Ascending aorta (tissue), 2 donors: Measurements from ENCODE around the gene TLN1. TPM values are rescaled to one million over a fixed set of nuclear protein-coding genes. Genes with fewer than 3 reads are reported as not detected.

Experiments used
- DNase-seq, 2 donors: peaks; one replicate each; pipeline ENCODE4 v3.0.0-alpha.2; 2019; ENCODE audit warnings: low spot score in 2 of 2
- H3K27ac ChIP-seq, 2 donors: fragments of 200-600 bp; sonication (generic); one replicate each; pipeline ENCODE4 v1.5.1; 2016 to 2017; ENCODE audit warnings: mild to moderate bottlenecking in 1 of 2
- H3K27me3 ChIP-seq: fragments of 200-600 bp; sonication (generic); one replicate; pipeline ENCODE4 v1.5.1; 2017
- H3K36me3 ChIP-seq, 2 donors: fragments of 200-600 bp; sonication (generic); one replicate each; pipeline ENCODE4 v1.5.1; 2016
- H3K4me1 ChIP-seq, 2 donors: fragments of 200-600 bp; sonication (generic); one replicate each; pipeline ENCODE4 v1.5.1; 2016 to 2017; ENCODE audit warnings: mild to moderate bottlenecking in 1 of 2
- H3K4me3 ChIP-seq, 2 donors: fragments of 200-600 bp; sonication (generic); one replicate each; pipeline ENCODE4 v1.5.1; 2016 to 2017; ENCODE audit warnings: mild to moderate bottlenecking in 1 of 2
- H3K9me3 ChIP-seq, 2 donors: fragments of 200-600 bp; sonication (generic); one replicate each; pipeline ENCODE4 v1.5.1; 2016
- intact Hi-C: fragments of 100-400 bp; cut with DNase I; formaldehyde crosslinking; loops from one replicate; pipeline ENCODE4 v1.15.1; 2023
- total RNA-seq: library from RNA; depleted of rRNA; stranded (reverse); fragments of >200 nt; gene quantifications from one replicate; pipeline ENCODE4 v1.1.0, GENCODE V29; 2016
- TF ChIP-seq, protein P1 (sequence below), 3 experiments: fragments of 200-600 bp in 2 of 3; fragments of 450-650 bp in 1 of 3; sonication (generic) in 2 of 3; IDR thresholded peaks; one replicate each; pipeline ENCODE4 v1.5.1; 2016 to 2019; ENCODE audit warnings: antibody characterized with exemption in 3 of 3, mild to moderate bottlenecking in 1 of 3, moderate library complexity in 1 of 3

Gene TLN1
- total RNA-seq, 1 donor from 2014 or later: 735 TPM

DNA sequence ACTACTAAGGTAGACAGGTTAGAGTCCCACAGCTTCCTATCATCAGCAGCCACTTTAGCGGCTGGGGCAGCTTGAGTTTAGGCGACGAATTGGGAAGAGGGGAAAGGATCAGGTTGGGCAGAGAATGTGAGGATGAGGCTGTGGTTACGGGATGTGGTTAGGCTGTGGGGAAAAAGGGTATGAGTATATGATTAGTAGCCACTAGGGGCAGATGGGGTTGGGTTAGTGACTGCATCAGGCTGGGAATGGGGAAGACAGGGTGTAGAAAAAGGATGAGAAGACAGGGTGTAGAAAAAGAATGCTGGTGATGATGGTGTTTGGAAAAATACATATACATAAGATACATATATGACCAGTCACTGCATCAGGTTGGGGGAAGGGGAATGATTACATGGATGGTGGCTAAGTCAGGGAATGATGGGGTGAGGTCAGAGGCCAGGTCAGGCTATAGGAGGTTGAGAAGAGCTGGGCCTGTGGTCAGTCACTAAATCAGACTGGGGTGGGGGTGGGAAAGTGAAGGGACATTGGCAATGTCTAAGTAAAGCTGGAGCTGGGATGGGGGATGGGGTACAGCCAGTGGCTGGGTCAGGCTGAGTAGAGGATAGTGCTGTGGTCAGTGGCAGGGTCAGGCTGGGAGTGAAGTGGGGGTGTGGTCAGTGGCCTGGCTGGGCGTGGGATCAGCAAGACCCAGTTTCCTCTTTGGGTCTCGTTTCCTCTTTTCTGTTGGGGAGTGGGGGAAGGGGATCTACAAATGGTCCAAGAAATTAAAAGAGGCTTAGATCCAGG is 2.1 kb downstream of the TLN1 start:
- DNase-seq: peak in 1 of 2 donors; percentile 85
- no peaks in the 10 kb centered on the region for H3K9me3 ChIP-seq
- H3K4me1 ChIP-seq: peaks cover 20 to 36% of the 10 kb centered on the region in 2 donors
- H3K27me3 ChIP-seq: no peaks in the 10 kb centered on the region
- H3K4me3 ChIP-seq: peak overlapping the region; percentile 74 to 81
- peaks cover 14 to 18% of the 10 kb centered on the region in 2 donors for H3K36me3 ChIP-seq
- peak overlapping the region; percentile 98 to 99 for H3K27ac ChIP-seq
- intact Hi-C loops: loop anchor here (5.0 to 10.0 kb wide), 3 partner anchors 128 to 615 kb away; partner anchors contain the start of gene ATOSB
- TF ChIP-seq, protein P1, sequence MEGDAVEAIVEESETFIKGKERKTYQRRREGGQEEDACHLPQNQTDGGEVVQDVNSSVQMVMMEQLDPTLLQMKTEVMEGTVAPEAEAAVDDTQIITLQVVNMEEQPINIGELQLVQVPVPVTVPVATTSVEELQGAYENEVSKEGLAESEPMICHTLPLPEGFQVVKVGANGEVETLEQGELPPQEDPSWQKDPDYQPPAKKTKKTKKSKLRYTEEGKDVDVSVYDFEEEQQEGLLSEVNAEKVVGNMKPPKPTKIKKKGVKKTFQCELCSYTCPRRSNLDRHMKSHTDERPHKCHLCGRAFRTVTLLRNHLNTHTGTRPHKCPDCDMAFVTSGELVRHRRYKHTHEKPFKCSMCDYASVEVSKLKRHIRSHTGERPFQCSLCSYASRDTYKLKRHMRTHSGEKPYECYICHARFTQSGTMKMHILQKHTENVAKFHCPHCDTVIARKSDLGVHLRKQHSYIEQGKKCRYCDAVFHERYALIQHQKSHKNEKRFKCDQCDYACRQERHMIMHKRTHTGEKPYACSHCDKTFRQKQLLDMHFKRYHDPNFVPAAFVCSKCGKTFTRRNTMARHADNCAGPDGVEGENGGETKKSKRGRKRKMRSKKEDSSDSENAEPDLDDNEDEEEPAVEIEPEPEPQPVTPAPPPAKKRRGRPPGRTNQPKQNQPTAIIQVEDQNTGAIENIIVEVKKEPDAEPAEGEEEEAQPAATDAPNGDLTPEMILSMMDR (IDR thresholded peaks at IDR 0.05): peak; percentile 45 to 62 (median 46)

DNA sequence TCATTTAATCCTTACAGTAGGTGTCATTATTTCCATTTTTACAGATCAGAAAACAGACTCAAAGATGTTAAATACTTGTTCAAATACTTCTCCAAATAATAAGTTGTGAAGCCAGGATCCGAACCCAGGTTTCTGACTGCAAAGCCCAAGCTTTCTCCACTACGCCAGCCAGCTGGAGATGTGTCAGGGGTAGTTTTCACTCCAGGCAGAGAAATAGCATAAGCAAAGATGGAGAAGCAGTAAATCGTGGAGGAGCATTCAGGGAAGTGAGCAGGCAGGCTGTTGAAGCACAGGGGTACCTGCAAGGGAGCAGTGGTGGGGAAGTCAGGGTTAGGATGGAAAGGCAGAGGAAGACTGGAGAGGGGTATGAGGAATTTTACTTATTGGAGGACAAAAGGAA is 2.9 kb downstream of the TLN1 start:
- Histone ChIP-seq H3K27me3 (no peaks in the 10 kb centered on the region), H3K4me3 (peak overlapping the region; percentile 74 to 81), H3K36me3 (peaks cover 16 to 24% of the 10 kb centered on the region in 2 donors), H3K27ac (peak overlapping the region; percentile 98 to 99), H3K4me1 (peaks cover 20 to 30% of the 10 kb centered on the region in 2 donors), H3K9me3 (no peaks in the 10 kb centered on the region)
- DNase-seq: no peak
- TF ChIP-seq, protein P1 (IDR thresholded peaks at IDR 0.05): no peak
- intact Hi-C loops: loop anchor here (5.0 to 10.0 kb wide), 2 partner anchors 127 to 244 kb away; no protein-coding TSS in a partner anchor

DNA sequence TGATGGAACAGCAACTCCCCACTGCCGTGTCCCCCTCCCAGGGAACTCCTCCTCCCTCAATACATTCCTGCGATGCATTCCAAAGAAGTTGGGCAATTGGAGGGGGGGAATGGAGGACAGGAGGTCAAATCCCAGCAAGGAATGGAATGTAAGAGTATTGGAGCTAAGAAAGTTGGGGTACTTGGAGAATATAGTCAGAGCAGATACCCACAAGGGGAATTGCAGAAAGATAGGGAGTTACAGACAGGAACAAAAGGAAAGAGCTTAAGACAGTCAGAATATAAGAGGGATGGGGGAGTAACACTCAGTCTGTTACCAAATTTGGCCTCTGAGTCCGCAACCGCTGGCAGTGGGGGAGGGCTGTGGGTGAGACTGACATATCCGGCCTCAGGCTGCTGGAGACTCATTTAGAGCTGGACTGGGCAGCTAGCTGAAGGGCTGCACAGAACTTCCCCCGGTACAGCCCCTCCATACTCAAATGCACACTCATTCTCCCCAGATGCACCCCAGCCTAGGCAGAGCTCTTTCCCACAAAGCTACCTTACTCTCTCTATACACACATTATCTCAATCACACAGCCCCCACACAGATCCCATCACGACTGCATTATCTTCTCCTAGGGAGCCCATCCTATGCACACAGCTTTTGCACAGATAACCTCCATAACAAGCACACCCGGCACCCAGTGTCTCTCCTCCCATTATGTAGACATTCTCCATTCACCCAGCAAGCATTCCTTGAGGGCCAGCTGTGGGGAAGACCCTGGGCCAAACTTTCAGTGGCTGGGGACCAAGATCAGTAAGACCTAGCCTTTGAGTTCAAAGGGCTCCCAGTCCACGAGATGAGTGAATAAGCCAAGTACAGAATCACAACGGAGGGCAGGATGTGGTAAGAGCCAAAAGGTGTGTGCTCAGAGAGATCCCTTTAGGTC is 3.7 kb downstream of the TLN1 start:
- Histone ChIP-seq H3K4me1 (peaks cover 12 to 24% of the 10 kb centered on the region in 2 donors), H3K27me3 (no peaks in the 10 kb centered on the region), H3K4me3 (peak overlapping the region; percentile 74 to 81), H3K27ac (peak overlapping the region; percentile 98 to 99), H3K9me3 (no peaks in the 10 kb centered on the region), H3K36me3 (peaks cover 23 to 32% of the 10 kb centered on the region in 2 donors)
- TF ChIP-seq, protein P1 (IDR thresholded peaks at IDR 0.05): no peak
- intact Hi-C loops: loop anchor here (1.0 to 10.0 kb wide), 3 partner anchors 69 to 244 kb away; no protein-coding TSS in a partner anchor
- peak; percentile 78 to 95 for DNase-seq

DNA sequence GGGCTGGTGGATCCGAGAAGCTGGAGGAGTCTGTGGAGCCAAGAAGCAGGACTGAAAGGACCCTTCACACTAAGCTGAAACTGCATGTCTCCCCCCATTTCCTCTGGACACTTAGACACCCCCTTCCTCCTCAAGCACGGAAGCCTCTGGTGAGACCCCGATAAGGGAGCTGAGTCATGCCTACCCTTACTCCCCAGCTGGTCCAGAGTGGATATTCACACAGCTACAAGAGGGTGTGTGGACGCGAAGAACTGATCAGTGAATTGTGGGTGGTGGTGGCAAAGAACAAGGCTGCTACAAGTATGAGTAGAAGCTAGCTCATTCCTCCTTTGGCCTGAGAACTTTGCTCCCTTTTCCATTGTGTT is 4.3 kb downstream of the TLN1 start:
- H3K4me3 ChIP-seq: peak overlapping the region; percentile 74 to 81

DNA sequence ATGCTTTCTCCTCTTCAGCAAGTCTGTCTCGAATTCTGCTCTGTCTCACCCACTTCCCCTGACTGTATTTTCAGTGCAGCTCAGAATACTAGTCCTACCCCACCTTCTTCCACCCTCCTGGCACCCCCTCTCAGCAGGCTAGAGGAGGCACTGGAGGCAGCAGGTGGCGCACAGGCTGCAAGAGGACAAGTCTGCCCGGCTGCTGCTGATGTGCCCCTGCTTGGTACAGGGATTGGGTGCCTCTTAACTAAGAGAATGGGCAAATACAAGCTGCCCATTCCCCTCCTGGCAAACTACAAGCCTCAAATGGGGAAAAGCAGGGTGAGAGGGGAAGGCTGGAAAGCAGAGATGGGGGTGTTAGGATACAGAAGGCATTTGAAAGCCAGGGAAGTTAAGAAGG is 5.1 kb downstream of the TLN1 start:
- H3K9me3 ChIP-seq: no peaks in the 10 kb centered on the region
- peaks cover 37 to 45% of the 10 kb centered on the region in 2 donors for H3K36me3 ChIP-seq
- peaks cover 11 to 20% of the 10 kb centered on the region in 2 donors for H3K4me1 ChIP-seq
- TF ChIP-seq, protein P1 (IDR thresholded peaks at IDR 0.05): peak in 2 of 3 experiments; percentile 31 to 50
- peak; percentile 60 to 90 for DNase-seq
- peak overlapping the region; percentile 98 to 99 for H3K27ac ChIP-seq
- intact Hi-C loops: loop anchor here (1.0 to 10.0 kb wide), 4 partner anchors 30 to 242 kb away; no protein-coding TSS in a partner anchor
- no peaks in the 10 kb centered on the region for H3K27me3 ChIP-seq
- H3K4me3 ChIP-seq: peak overlapping the region; percentile 74 to 81

More for the DNA sequence above, 4.3 kb downstream of the TLN1 start:
- TF ChIP-seq, protein P1 (IDR thresholded peaks at IDR 0.05): no peak
- peak overlapping the region; percentile 98 to 99 for H3K27ac ChIP-seq
- DNase-seq: no peak
- no peaks in the 10 kb centered on the region for H3K27me3 ChIP-seq
- H3K36me3 ChIP-seq: peaks cover 30 to 38% of the 10 kb centered on the region in 2 donors
- intact Hi-C loops: loop anchor here (1.0 to 10.0 kb wide), 4 partner anchors 37 to 243 kb away; no protein-coding TSS in a partner anchor
- H3K9me3 ChIP-seq: no peaks in the 10 kb centered on the region
- peaks cover 11 to 20% of the 10 kb centered on the region in 2 donors for H3K4me1 ChIP-seq
